Measurements from ENCODE around the gene RPS3.

Gene RPS3

GRCh38 chr11:75421035-75421602 lies 21.8 kb downstream of the RPS3 start:
- TF ChIP-seq CTCF (conservative IDR thresholded peaks at IDR 0.05; ENCODE audit: low read depth, low read length), result no peak
- H3K4me3 ChIP-seq (ENCODE audit: low read depth, low read length), result no peak overlapping the region
- no peak for DNase-seq (ENCODE audit: low read depth)

DNA sequence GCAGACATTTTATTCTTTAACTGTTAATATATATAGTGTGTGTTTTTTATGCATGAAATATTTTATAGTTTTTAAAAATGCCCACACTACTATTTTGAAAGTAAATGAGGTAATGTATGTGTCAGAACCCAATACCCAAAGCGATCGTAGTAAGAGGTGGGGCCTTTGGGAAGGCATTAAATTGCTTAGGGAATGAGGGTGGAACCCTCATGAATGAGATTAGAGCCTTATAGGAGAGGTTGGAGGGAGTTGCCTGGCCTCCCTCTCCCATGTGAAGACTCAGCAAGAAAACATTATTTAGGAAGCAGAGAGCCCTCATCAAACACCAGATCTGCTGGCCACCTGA lies 22.6 kb downstream of the RPS3 start:
- TF ChIP-seq CTCF (conservative IDR thresholded peaks at IDR 0.05; ENCODE audit: low read depth, low read length), result no peak
- H3K4me3 ChIP-seq (ENCODE audit: low read depth, low read length), result no peak overlapping the region
- no peak for DNase-seq (ENCODE audit: low read depth)

- H3K4me3 ChIP-seq (ENCODE audit: low read depth, low read length), result no peak overlapping the region
- TF ChIP-seq CTCF (conservative IDR thresholded peaks at IDR 0.05; ENCODE audit: low read depth, low read length), result no peak
- DNase-seq (ENCODE audit: low read depth), result no peak
Measured at GRCh38 chr11:75422248-75423231, 23.2 kb downstream of the RPS3 start.

DNA sequence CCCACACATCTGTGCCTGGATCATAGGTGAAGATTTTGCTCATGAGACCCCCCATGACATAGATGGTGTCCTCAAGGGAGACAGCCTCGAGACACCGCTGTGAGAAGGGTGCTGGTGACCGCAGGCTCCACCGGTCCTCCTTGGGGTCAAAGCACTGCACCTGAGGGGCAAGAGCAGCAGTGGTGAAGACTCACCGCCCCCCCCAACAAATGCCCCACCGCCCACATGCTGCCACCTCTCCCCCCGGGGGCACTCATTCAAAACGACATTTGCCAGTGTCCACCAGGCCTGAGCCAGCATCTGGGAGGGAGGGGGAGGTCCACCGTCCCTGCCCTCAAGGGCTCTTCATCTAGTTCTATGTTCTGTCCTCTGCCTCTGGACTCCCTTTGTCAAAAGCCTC lies 24.4 kb downstream of the RPS3 start:
- TF ChIP-seq CTCF (conservative IDR thresholded peaks at IDR 0.05; ENCODE audit: low read depth, low read length), result no peak
- H3K4me3 ChIP-seq (ENCODE audit: low read depth, low read length), result no peak overlapping the region
- no peak for DNase-seq (ENCODE audit: low read depth)

GRCh38 chr11:75424396-75424795 lies 25.1 kb downstream of the RPS3 start:
- no peak overlapping the region for H3K4me3 ChIP-seq (ENCODE audit: low read depth, low read length)
- DNase-seq (ENCODE audit: low read depth), result no peak
- no peak for TF ChIP-seq CTCF (conservative IDR thresholded peaks at IDR 0.05; ENCODE audit: low read depth, low read length)

DNA sequence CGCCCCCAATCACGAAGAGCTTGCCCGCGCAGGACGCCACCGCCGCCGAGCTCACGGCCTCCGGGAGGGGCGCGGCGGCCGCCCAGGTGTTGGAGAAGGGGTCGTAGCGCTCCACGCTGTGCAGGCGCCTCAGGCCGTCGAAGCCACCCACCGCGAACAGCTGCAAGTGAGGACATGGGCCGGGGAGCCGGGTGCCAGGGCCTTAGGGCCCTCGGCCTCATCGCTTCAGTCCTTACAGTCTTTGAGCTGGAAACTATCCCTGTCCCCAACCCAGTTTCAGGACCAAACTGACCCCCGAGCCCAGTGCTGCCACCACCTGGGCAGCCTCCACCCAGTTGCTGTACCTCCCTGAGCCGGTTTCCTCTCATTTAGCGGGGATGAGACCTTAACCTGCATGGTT lies 26.1 kb downstream of the RPS3 start:
- TF ChIP-seq CTCF (conservative IDR thresholded peaks at IDR 0.05; ENCODE audit: low read depth, low read length), result peak; percentile 57
- no peak for DNase-seq (ENCODE audit: low read depth)
- H3K4me3 ChIP-seq (ENCODE audit: low read depth, low read length), result no peak overlapping the region

DNA sequence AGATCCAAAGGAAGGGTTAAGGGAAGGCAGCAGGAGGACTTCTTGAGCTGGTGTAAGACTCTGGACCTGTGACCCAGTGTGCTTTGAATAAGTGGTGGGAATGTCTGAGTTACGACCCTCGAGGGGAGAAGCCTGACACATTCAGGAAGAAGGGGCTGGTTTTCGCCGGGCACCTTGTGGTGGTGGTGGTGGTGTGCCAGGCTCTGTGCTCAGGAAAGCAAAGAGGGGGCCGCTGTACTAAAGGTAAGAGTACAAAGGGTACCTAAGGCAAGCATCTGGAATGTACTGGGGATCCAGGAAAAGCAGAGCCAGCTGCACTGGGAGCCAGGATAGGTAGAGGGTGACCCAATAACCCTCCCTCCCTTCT lies 27.4 kb downstream of the RPS3 start:
- no peak overlapping the region for H3K4me3 ChIP-seq (ENCODE audit: low read depth, low read length)
- no peak for TF ChIP-seq CTCF (conservative IDR thresholded peaks at IDR 0.05; ENCODE audit: low read depth, low read length)
- no peak for DNase-seq (ENCODE audit: low read depth)

Data from choroid plexus epithelial cell (primary cell).